Keratinocyte (primary cell): ENCODE results near the gene DLX3. TPM values are rescaled to one million over a fixed set of nuclear protein-coding genes. Genes with fewer than 3 reads are reported as not detected.
A peak's percentile ranks its signal among the peaks of the same experiment; 100 is the strongest.

Source experiments
- DNase-seq: peaks from one replicate; pipeline ENCODE4 v3.0.0-alpha.2; 2011; ENCODE audit warnings: low read depth, missing footprints, low spot score
- FAIRE-seq: peaks from 2 replicates; lab custom pipeline; 2011; peaks lifted over from hg19 to GRCh38; lab: Jason Lieb, UNC
- H2AFZ ChIP-seq: 2 replicates; pipeline ENCODE4 v1.6.0; 2012; ENCODE audit warnings: low read length, control low read depth, inconsistent platforms; ENCODE audit not compliant: control insufficient read depth
- H3K27ac ChIP-seq: 2 replicates; pipeline ENCODE4 v1.5.1; 2011; ENCODE audit warnings: low read length; ENCODE audit not compliant: control insufficient read depth, insufficient read depth
- H3K27me3 ChIP-seq: 3 replicates; pipeline ENCODE4 v1.6.0; 2011; ENCODE audit warnings: low read length; ENCODE audit not compliant: control insufficient read depth, insufficient read depth; ENCODE audit errors: extremely low read depth
- H3K36me3 ChIP-seq, 2 experiments: 2 replicates in 1 of 2; 3 replicates in 1 of 2; pipeline ENCODE4 v1.5.1; 2011; ENCODE audit warnings: low read length in 2 of 2, mild to moderate bottlenecking in 1 of 2; ENCODE audit not compliant: control insufficient read depth in 2 of 2, insufficient read depth in 2 of 2; ENCODE audit errors: extremely low read depth in 1 of 2
- H3K4me1 ChIP-seq: 3 replicates; pipeline ENCODE4 v1.5.1; 2011; ENCODE audit warnings: low read length; ENCODE audit not compliant: control insufficient read depth, insufficient read depth; ENCODE audit errors: extremely low read depth
- H3K4me2 ChIP-seq: 3 replicates; pipeline ENCODE4 v1.6.0; 2011; ENCODE audit warnings: low read depth, low read length; ENCODE audit not compliant: control insufficient read depth, insufficient read depth; ENCODE audit errors: extremely low read depth
- H3K4me3 ChIP-seq, 3 experiments: fragments of 200-600 bp in 1 of 3; sonication (generic) in 1 of 3; 2 replicates in 2 of 3; 3 replicates in 1 of 3; pipeline ENCODE4 v1.5.1; 2011 to 2016; ENCODE audit warnings: low read length in 3 of 3, mild to moderate bottlenecking in 3 of 3, control low read depth in 2 of 3, inconsistent platforms in 1 of 3, low read depth in 1 of 3, mixed read lengths in 1 of 3, mixed run types in 1 of 3, moderate library complexity in 1 of 3; ENCODE audit not compliant: control insufficient read depth in 2 of 3, insufficient read depth in 2 of 3; ENCODE audit errors: extremely low read depth in 1 of 3
- H3K79me2 ChIP-seq: 2 replicates; pipeline ENCODE4 v1.6.0; 2012; ENCODE audit warnings: low read length; ENCODE audit not compliant: control insufficient read depth, insufficient read depth
- H3K9ac ChIP-seq: 3 replicates; pipeline ENCODE4 v1.6.0; 2011; ENCODE audit warnings: low read length; ENCODE audit not compliant: control insufficient read depth, insufficient read depth; ENCODE audit errors: extremely low read depth
- H3K9me1 ChIP-seq: 3 replicates; pipeline ENCODE4 v1.6.0; 2011; ENCODE audit warnings: low read length; ENCODE audit not compliant: control insufficient read depth, insufficient read depth; ENCODE audit errors: extremely low read depth
- H3K9me3 ChIP-seq: 2 replicates; pipeline ENCODE4 v1.5.1; 2012; ENCODE audit warnings: low read depth, low read length; ENCODE audit not compliant: control insufficient read depth
- H4K20me1 ChIP-seq: 3 replicates; pipeline ENCODE4 v1.6.0; 2011; ENCODE audit warnings: low read length; ENCODE audit not compliant: control insufficient read depth, insufficient read depth; ENCODE audit errors: extremely low read depth
- CTCF ChIP-seq, 3 experiments: IDR thresholded peaks in 1 of 3; conservative IDR thresholded peaks in 1 of 3; optimal IDR thresholded peaks in 1 of 3; 2 replicates in 2 of 3; 3 replicates in 1 of 3; pipeline versions ENCODE3 to v1.5.1; 2011; ENCODE audit warnings: low read length in 3 of 3, mild to moderate bottlenecking in 3 of 3, moderate library complexity in 2 of 3, control low read depth in 1 of 3, inconsistent platforms in 1 of 3; ENCODE audit not compliant: insufficient read depth in 2 of 3; ENCODE audit errors: extremely low read depth in 1 of 3
- EZH2 ChIP-seq: IDR thresholded peaks from one replicate; pipeline ENCODE4 v1.6.1; 2012; ENCODE audit warnings: inconsistent platforms, mild to moderate bottlenecking, low read length, moderate library complexity
- dilution Hi-C: fragments of 300-500 bp; cut with MboI; formaldehyde crosslinking; loops from one replicate; pipeline ENCODE4 v1.7.0; 2020; ENCODE audit warnings: low sequenced_read_pairs; ENCODE audit not compliant: extremely low pct_ligation_motif_present
- polyA plus RNA-seq, 5 experiments: library from polyadenylated mRNA; depleted of rRNA in 3 of 5; stranded (reverse) in 3 of 5; stranded (forward) in 1 of 5; unstranded in 1 of 5; fragments of >200 nt; gene quantifications; 1 replicate in 1 of 5; 2 replicates in 3 of 5; 3 replicates in 1 of 5; pipeline versions ENCODE4 v1.2.1 to v1.2.3, GENCODE V29; 2011 to 2012; ENCODE audit warnings: missing spikeins in 2 of 5, low read depth in 1 of 5, low replicate concordance in 1 of 5

Gene DLX3
- polyA plus RNA-seq, 1 donor (not counting 4 experiments of a cell fraction or from before 2014, with no cell fraction given) = 0.72 TPM

DNA sequence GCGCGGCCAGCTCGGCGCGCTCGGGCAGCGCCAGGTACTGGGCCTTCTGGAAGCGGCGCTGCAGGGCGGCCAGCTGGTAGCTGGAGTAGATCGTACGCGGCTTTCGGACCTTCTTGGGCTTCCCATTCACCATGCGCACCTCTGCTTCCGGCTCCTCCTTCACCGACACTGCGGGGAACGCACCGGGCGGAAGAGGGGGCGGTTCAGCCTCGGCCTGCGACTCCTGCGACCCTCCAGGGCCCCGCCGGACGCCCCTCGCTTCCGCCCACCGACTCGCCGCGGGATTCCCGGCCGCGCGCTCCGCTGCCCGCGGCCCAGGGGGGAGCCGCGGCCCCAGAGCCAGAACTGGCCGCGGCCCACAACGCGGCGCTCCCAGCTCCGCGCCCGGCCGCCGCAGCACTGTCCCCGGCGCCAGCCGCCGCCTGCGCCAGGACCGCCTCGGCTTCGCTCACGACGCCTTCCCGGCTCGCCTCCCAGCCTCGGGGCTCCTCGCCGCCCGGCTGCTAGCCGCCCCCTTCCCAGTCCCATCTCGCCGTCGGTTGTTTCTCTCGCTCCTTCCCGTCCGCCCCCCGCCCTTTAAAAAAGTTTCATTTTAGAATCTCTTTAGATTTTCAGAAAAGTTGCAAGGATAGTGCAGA lies 1.5 kb downstream of the DLX3 start:
- peak overlapping the region; percentile 92 for H3K4me2 ChIP-seq
- TF ChIP-seq CTCF (optimal IDR thresholded peaks at IDR 0.05 in 1 of 3, IDR thresholded peaks at IDR 0.05 in 1 of 3, conservative IDR thresholded peaks at IDR 0.05 in 1 of 3; ENCODE audit: extremely low read depth in 1 of 3, insufficient read depth in 2 of 3, low read length in 3 of 3) = no peak
- TF ChIP-seq EZH2 = no peak
- H3K4me1 ChIP-seq = peaks cover 37% of the 10 kb centered on the region
- peak overlapping the region; percentile 52 for H3K9ac ChIP-seq
- no peaks in the 10 kb centered on the region for H3K9me3 ChIP-seq
- no peaks in the 10 kb centered on the region for H3K79me2 ChIP-seq
- H3K9me1 ChIP-seq = no peaks in the 10 kb centered on the region
- no peak for FAIRE-seq
- H4K20me1 ChIP-seq = no peaks in the 10 kb centered on the region
- dilution Hi-C loops = loop anchor here (10.0 kb wide), 1 partner anchor 109 kb away; no protein-coding TSS in a partner anchor
- DNase-seq = no peak
- peak overlapping the region; percentile 48 to 71 (median 63) for H3K4me3 ChIP-seq
- peaks cover 0 to 2% of the 10 kb centered on the region in 2 experiments for H3K36me3 ChIP-seq
- peaks cover 26% of the 10 kb centered on the region for H3K27me3 ChIP-seq
- no peak overlapping the region for H3K27ac ChIP-seq
- peak overlapping the region; percentile 65 for H2AFZ ChIP-seq

DNA sequence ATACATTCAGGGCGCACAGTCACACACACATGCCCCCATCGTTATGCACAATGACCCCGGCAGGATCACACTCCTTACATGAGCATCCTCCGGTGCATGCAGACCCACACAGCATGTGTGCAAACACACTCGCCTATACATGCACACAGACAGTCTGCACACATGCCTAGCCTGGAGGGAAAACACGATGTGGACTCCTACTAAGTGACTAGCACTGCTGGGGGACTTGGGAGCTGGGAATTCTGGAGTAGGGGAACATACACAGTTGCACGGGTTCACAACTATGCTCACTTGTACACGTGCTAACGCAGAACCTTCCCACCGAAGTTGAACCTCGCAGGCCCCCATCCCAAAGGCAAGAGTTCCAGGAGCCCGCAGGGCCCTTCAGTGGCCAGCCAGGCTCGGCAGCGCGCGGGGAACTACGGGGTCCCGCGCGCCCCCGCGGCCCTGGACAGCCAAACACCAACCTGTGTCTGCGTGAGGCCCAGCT lies 2.0 kb downstream of the DLX3 start:
- H3K27ac ChIP-seq = no peak overlapping the region
- peak; percentile 67 for FAIRE-seq
- peak overlapping the region; percentile 48 to 71 (median 63) for H3K4me3 ChIP-seq
- H2AFZ ChIP-seq = peak overlapping the region; percentile 65
- no peaks in the 10 kb centered on the region for H3K9me1 ChIP-seq
- H3K27me3 ChIP-seq = peaks cover 31% of the 10 kb centered on the region
- TF ChIP-seq EZH2 (no peak), CTCF (optimal IDR thresholded peaks at IDR 0.05 in 1 of 3, IDR thresholded peaks at IDR 0.05 in 1 of 3, conservative IDR thresholded peaks at IDR 0.05 in 1 of 3; ENCODE audit: extremely low read depth in 1 of 3, insufficient read depth in 2 of 3, low read length in 3 of 3) (no peak)
- peak overlapping the region; percentile 52 for H3K9ac ChIP-seq
- no peaks in the 10 kb centered on the region for H3K9me3 ChIP-seq
- dilution Hi-C loops = loop anchor here (10.0 kb wide), 1 partner anchor 108 kb away; no protein-coding TSS in a partner anchor
- peaks cover 0 to 2% of the 10 kb centered on the region in 2 experiments for H3K36me3 ChIP-seq
- peaks cover 35% of the 10 kb centered on the region for H3K4me1 ChIP-seq
- H3K4me2 ChIP-seq = peak overlapping the region; percentile 92
- H3K79me2 ChIP-seq = no peaks in the 10 kb centered on the region
- DNase-seq = no peak
- H4K20me1 ChIP-seq = no peaks in the 10 kb centered on the region
